ENCODE results near the gene SPDEF. TPM values are rescaled to one million over a fixed set of nuclear protein-coding genes. Genes with fewer than 3 reads are reported as not detected.
A peak's percentile ranks its signal among the peaks of the same experiment; 100 is the strongest.

SPDEF gene
- total and polyA plus RNA-seq, 2 donors (not counting 1 experiment from before 2014, with no cell fraction given), result 0.10 TPM; not detected in 1

DNA sequence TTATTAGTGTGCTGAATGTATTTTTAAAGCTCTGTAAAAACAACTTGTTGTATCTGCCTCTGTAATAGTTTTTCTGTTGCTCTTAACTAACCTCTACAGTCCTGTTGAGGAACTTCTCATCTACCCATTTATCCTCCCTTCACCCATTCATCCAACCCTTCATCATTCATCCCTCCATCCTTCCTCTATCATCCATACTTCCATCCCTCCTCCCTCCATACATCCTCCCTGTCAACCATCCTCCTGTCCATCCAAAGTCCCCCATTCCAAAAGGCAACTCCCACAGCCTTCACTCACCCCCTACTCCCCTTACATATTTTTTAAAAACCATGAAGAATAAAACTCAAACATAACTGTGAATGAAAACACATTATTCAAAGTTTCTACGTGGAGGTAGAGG, 40.7 kb upstream of the SPDEF start:
- H3K4me3 Mint-ChIP-seq, result no peak overlapping the region
- Histone ChIP-seq H3K27me3 (replicated peaks in 1 of 4; ENCODE audit: control extremely low read depth in 1 of 4, control insufficient read depth in 3 of 4, insufficient read depth in 4 of 4, low read length in 3 of 4) (no peaks in the 10 kb centered on the region), H3K9me3 (ENCODE audit: control extremely low read depth in 1 of 3, control insufficient read depth in 2 of 3, insufficient read depth in 1 of 3, low read length in 2 of 3) (no peaks in the 10 kb centered on the region), H4K20me1 (ENCODE audit: control insufficient read depth, insufficient read depth, low read length, poor library complexity, severe bottlenecking) (peaks cover 83% of the 10 kb centered on the region), H3K27ac (ENCODE audit: low read length in 2 of 2) (peak overlapping the region in 1 of 2 donors; percentile 62), H3K9ac (ENCODE audit: low read length) (no peak overlapping the region), H3K36me3 (replicated peaks in 1 of 2; ENCODE audit: control extremely low read depth in 1 of 2, control insufficient read depth in 1 of 2, extremely low read depth in 1 of 2, insufficient read depth in 2 of 2, low read length in 1 of 2) (peaks cover 0 to 35% of the 10 kb centered on the region in 2 experiments), H3K4me1 (ENCODE audit: control insufficient read depth in 2 of 2, insufficient read depth in 2 of 2, low read length in 2 of 2) (peaks cover 17% of the 10 kb centered on the region in 2 donors), H3K4me3 (ENCODE audit: control extremely low read depth in 1 of 5, extremely low read depth in 1 of 5, insufficient read depth in 1 of 5, low read depth in 2 of 5, low read length in 4 of 5) (no peak overlapping the region), H2AFZ (ENCODE audit: insufficient read depth, low read depth, low read length, poor library complexity, severe bottlenecking) (no peak overlapping the region), H3K79me2 (ENCODE audit: control insufficient read depth, insufficient read depth, low read length) (peaks cover 74% of the 10 kb centered on the region), H3K4me2 (replicated peaks; ENCODE audit: low read depth, low read length, poor library complexity, severe bottlenecking) (no peak overlapping the region)
- no peak for ATAC-seq (ENCODE audit: low read depth)
- intact Hi-C loops (cut with micrococcal nuclease), result no loop called here
- ChIA-PET POLR2A (no interaction called here), CTCF (interaction anchor here (0.6 to 5.9 kb wide), 3 partner anchors 13 to 170 kb away, joined by 3 to 46 read pairs (median 5); no protein-coding TSS in a partner anchor)
- H3K27ac Mint-ChIP-seq, result peak overlapping the region; percentile 13
- TF ChIP-seq, protein P1, sequence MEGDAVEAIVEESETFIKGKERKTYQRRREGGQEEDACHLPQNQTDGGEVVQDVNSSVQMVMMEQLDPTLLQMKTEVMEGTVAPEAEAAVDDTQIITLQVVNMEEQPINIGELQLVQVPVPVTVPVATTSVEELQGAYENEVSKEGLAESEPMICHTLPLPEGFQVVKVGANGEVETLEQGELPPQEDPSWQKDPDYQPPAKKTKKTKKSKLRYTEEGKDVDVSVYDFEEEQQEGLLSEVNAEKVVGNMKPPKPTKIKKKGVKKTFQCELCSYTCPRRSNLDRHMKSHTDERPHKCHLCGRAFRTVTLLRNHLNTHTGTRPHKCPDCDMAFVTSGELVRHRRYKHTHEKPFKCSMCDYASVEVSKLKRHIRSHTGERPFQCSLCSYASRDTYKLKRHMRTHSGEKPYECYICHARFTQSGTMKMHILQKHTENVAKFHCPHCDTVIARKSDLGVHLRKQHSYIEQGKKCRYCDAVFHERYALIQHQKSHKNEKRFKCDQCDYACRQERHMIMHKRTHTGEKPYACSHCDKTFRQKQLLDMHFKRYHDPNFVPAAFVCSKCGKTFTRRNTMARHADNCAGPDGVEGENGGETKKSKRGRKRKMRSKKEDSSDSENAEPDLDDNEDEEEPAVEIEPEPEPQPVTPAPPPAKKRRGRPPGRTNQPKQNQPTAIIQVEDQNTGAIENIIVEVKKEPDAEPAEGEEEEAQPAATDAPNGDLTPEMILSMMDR (IDR thresholded peaks at IDR 0.05), result no peak
- TF ChIP-seq EZH2 (IDR thresholded peaks at IDR 0.05; ENCODE audit: borderline replicate concordance, insufficient read depth, low read depth, low read length, poor library complexity, severe bottlenecking), result no peak
- H3K9me3 Mint-ChIP-seq (ENCODE audit: insufficient read depth), result no peaks in the 10 kb centered on the region
- no peak for DNase-seq
- peaks cover 60% of the 10 kb centered on the region for H3K4me1 Mint-ChIP-seq
- no peaks in the 10 kb centered on the region for H3K27me3 Mint-ChIP-seq
- no CpG with 5 or more reads among the region's 1 CpG for WGBS (ENCODE audit: insufficient coverage)

DNA sequence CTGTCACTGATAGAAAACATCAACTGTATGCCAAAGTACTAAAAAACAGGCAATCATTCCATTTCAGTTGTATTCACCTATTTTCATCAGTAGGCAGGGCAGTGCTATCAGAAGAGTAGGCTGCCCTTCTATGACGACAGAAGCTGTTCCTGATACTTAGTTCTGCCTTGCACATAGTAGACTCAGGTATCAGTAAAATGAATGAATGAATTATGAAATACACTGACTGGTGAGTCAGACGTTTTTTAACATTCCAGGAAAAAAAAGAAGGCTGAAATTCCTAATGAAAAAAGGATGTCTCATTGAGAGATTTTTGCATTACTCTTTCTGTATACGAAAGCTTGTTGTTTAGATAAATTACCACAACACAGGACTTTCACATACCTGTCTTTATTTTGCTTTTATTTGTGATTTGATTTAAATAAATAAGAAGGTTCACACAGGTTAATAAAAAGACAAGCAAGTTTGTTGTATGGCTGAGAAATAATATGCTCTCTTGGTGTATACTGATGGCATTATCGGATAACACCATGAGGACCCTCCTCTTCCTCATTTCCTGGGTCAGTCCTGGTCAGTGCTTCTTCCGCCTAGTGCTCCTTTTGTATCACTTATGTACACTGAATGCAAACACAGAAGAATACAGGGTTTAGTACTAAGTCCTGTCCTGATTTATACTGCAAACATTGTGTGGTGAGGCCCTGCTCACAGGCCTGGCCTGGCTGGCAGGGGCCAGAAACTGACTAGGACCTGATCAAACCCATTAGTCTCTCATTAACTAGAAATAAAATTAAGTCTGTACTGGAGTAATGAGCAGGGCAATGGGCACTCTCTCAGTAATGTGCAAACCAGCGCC, 39.4 kb upstream of the SPDEF start:
- Mint-ChIP-seq H3K27ac (no peak overlapping the region), H3K4me3 (no peak overlapping the region), H3K4me1 (peaks cover 62% of the 10 kb centered on the region), H3K9me3 (ENCODE audit: insufficient read depth) (no peaks in the 10 kb centered on the region), H3K27me3 (no peaks in the 10 kb centered on the region)
- no peak for TF ChIP-seq EZH2 (IDR thresholded peaks at IDR 0.05; ENCODE audit: borderline replicate concordance, insufficient read depth, low read depth, low read length, poor library complexity, severe bottlenecking)
- TF ChIP-seq, protein P1 (IDR thresholded peaks at IDR 0.05), result no peak
- H3K4me1 ChIP-seq (ENCODE audit: control insufficient read depth in 2 of 2, insufficient read depth in 2 of 2, low read length in 2 of 2), result peaks cover 21 to 27% of the 10 kb centered on the region in 2 donors
- ATAC-seq (ENCODE audit: low read depth) (no peak), DNase-seq (no peak)
- ChIA-PET POLR2A (no interaction called here), CTCF (interaction anchor here (2.6 kb wide), 1 partner anchor 14 kb away, joined by 13 read pairs; no protein-coding TSS in a partner anchor)
- intact Hi-C loops (cut with micrococcal nuclease), result no loop called here
- H3K4me2 ChIP-seq (replicated peaks; ENCODE audit: low read depth, low read length, poor library complexity, severe bottlenecking), result no peak overlapping the region
- H3K4me3 ChIP-seq (ENCODE audit: control extremely low read depth in 1 of 5, extremely low read depth in 1 of 5, insufficient read depth in 1 of 5, low read depth in 2 of 5, low read length in 4 of 5), result no peak overlapping the region
- no peak overlapping the region for H2AFZ ChIP-seq (ENCODE audit: insufficient read depth, low read depth, low read length, poor library complexity, severe bottlenecking)
- no peaks in the 10 kb centered on the region for H3K27me3 ChIP-seq (replicated peaks in 1 of 4; ENCODE audit: control extremely low read depth in 1 of 4, control insufficient read depth in 3 of 4, insufficient read depth in 4 of 4, low read length in 3 of 4)
- H3K36me3 ChIP-seq (replicated peaks in 1 of 2; ENCODE audit: control extremely low read depth in 1 of 2, control insufficient read depth in 1 of 2, extremely low read depth in 1 of 2, insufficient read depth in 2 of 2, low read length in 1 of 2), result peaks cover 0 to 25% of the 10 kb centered on the region in 2 experiments
- WGBS (ENCODE audit: insufficient coverage), result 95% methylated on average over 4 of the region's 6 CpGs
- no peaks in the 10 kb centered on the region for H3K9me3 ChIP-seq (ENCODE audit: control extremely low read depth in 1 of 3, control insufficient read depth in 2 of 3, insufficient read depth in 1 of 3, low read length in 2 of 3)
- no peak overlapping the region for H3K9ac ChIP-seq (ENCODE audit: low read length)
- H3K79me2 ChIP-seq (ENCODE audit: control insufficient read depth, insufficient read depth, low read length), result peaks cover 76% of the 10 kb centered on the region
- H3K27ac ChIP-seq (ENCODE audit: low read length in 2 of 2), result no peak overlapping the region
- peaks cover 83% of the 10 kb centered on the region for H4K20me1 ChIP-seq (ENCODE audit: control insufficient read depth, insufficient read depth, low read length, poor library complexity, severe bottlenecking)

Data from B cell (primary cell).